Measurements from ENCODE around the gene AHR.

- TF ChIP-seq CTCF (IDR thresholded peaks at IDR 0.05) (no peak), ZFX (IDR thresholded peaks at IDR 0.05; ENCODE audit: borderline replicate concordance) (no peak)
Measured at GRCh38 chr7:17371671-17372524, 73.4 kb downstream of the AHR start.

All from 22Rv1 (cell line).